ENCODE data around the gene TMUB2.

The TMUB2 gene

GRCh38 chr17:44167181-44167861 lies 19.5 kb upstream of the TMUB2 start:
- H3K4me1 Mint-ChIP-seq, result peaks cover 13 to 26% of the 10 kb centered on the region in 2 donors
- no peaks in the 10 kb centered on the region for H3K9me3 Mint-ChIP-seq
- H3K4me3 Mint-ChIP-seq, result no peak overlapping the region
- H3K36me3 Mint-ChIP-seq, result peaks cover 2 to 6% of the 10 kb centered on the region in 2 donors
- no peaks in the 10 kb centered on the region for H3K27me3 Mint-ChIP-seq
- no peak overlapping the region for H3K27ac Mint-ChIP-seq
- no peak for ATAC-seq (replicated peaks)
- no peak for DNase-seq

GRCh38 chr17:44170135-44170498 lies 16.7 kb upstream of the TMUB2 start:
- Mint-ChIP-seq H3K4me1 (peaks cover 13 to 26% of the 10 kb centered on the region in 2 donors), H3K36me3 (peaks cover 0 to 2% of the 10 kb centered on the region in 2 donors), H3K9me3 (no peaks in the 10 kb centered on the region), H3K4me3 (no peak overlapping the region), H3K27me3 (no peaks in the 10 kb centered on the region), H3K27ac (no peak overlapping the region)
- no peak for DNase-seq
- no peak for ATAC-seq (replicated peaks)

GRCh38 chr17:44170499-44171201 lies 16.1 kb upstream of the TMUB2 start, which contains the start of gene ASB16:
Gene ASB16, plus strand, starts transcription at chr17:44170704. Its CDS starts 86 bp downstream, at chr17:44170790.
- Mint-ChIP-seq H3K27me3 (no peaks in the 10 kb centered on the region), H3K36me3 (peaks cover 1 to 4% of the 10 kb centered on the region in 2 donors), H3K9me3 (no peaks in the 10 kb centered on the region), H3K4me3 (no peak within 1 kb of the TSS), H3K27ac (no peak within 1 kb of the TSS), H3K4me1 (peaks cover 13 to 26% of the 10 kb centered on the region in 2 donors)
- ATAC-seq (replicated peaks) (peak; percentile 19 to 20), DNase-seq (no peak)

- Mint-ChIP-seq H3K27ac (no peak overlapping the region), H3K4me3 (no peak overlapping the region), H3K4me1 (peaks cover 13 to 26% of the 10 kb centered on the region in 2 donors), H3K9me3 (no peaks in the 10 kb centered on the region), H3K27me3 (no peaks in the 10 kb centered on the region), H3K36me3 (peaks cover 9 to 10% of the 10 kb centered on the region in 2 donors)
- DNase-seq (no peak), ATAC-seq (replicated peaks) (no peak)
Observed at GRCh38 chr17:44171931-44172455, 14.8 kb upstream of the TMUB2 start.

GRCh38 chr17:44174427-44174826 lies 12.3 kb upstream of the TMUB2 start:
- Mint-ChIP-seq H3K36me3 (peaks cover 18 to 21% of the 10 kb centered on the region in 2 donors), H3K4me1 (peaks cover 8 to 18% of the 10 kb centered on the region in 2 donors), H3K9me3 (no peaks in the 10 kb centered on the region), H3K27me3 (no peaks in the 10 kb centered on the region), H3K27ac (no peak overlapping the region), H3K4me3 (no peak overlapping the region)
- no peak for ATAC-seq (replicated peaks)
- no peak for DNase-seq

- Mint-ChIP-seq H3K27ac (peak overlapping the region; percentile 42), H3K9me3 (no peaks in the 10 kb centered on the region), H3K4me1 (peaks cover 0 to 5% of the 10 kb centered on the region in 2 donors), H3K4me3 (no peak overlapping the region), H3K36me3 (peaks cover 19 to 22% of the 10 kb centered on the region in 2 donors), H3K27me3 (no peaks in the 10 kb centered on the region)
- ATAC-seq (replicated peaks), result peak; percentile 36 to 45
- DNase-seq, result no peak
Observed at GRCh38 chr17:44176257-44176656, 10.5 kb upstream of the TMUB2 start.

GRCh38 chr17:44176671-44177501 lies 9.9 kb upstream of the TMUB2 start:
- Mint-ChIP-seq H3K36me3 (peaks cover 23 to 25% of the 10 kb centered on the region in 2 donors), H3K9me3 (no peaks in the 10 kb centered on the region), H3K4me1 (peaks cover 3 to 8% of the 10 kb centered on the region in 2 donors), H3K27ac (peak overlapping the region; percentile 65), H3K4me3 (no peak overlapping the region), H3K27me3 (no peaks in the 10 kb centered on the region)
- ATAC-seq (replicated peaks), result no peak
- DNase-seq, result no peak

GRCh38 chr17:44177640-44178039 lies 9.1 kb upstream of the TMUB2 start:
- DNase-seq, result no peak
- ATAC-seq (replicated peaks), result no peak
- Mint-ChIP-seq H3K27ac (no peak overlapping the region), H3K36me3 (peaks cover 23 to 29% of the 10 kb centered on the region in 2 donors), H3K4me1 (peaks cover 5 to 16% of the 10 kb centered on the region in 2 donors), H3K27me3 (no peaks in the 10 kb centered on the region), H3K4me3 (no peak overlapping the region), H3K9me3 (no peaks in the 10 kb centered on the region)

GRCh38 chr17:44178133-44178532 lies 8.6 kb upstream of the TMUB2 start:
- H3K27me3 Mint-ChIP-seq, result no peaks in the 10 kb centered on the region
- no peak overlapping the region for H3K4me3 Mint-ChIP-seq
- H3K9me3 Mint-ChIP-seq, result no peaks in the 10 kb centered on the region
- H3K36me3 Mint-ChIP-seq, result peaks cover 23 to 29% of the 10 kb centered on the region in 2 donors
- ATAC-seq (replicated peaks) (no peak), DNase-seq (no peak)
- no peak overlapping the region for H3K27ac Mint-ChIP-seq
- peaks cover 5 to 18% of the 10 kb centered on the region in 2 donors for H3K4me1 Mint-ChIP-seq

GRCh38 chr17:44183024-44183423 lies 3.7 kb upstream of the TMUB2 start:
- no peak for ATAC-seq (replicated peaks)
- no peak for DNase-seq
- H3K4me3 Mint-ChIP-seq, result no peak overlapping the region
- no peak overlapping the region for H3K27ac Mint-ChIP-seq
- peaks cover 20 to 52% of the 10 kb centered on the region in 2 donors for H3K4me1 Mint-ChIP-seq
- no peaks in the 10 kb centered on the region for H3K9me3 Mint-ChIP-seq
- H3K27me3 Mint-ChIP-seq, result no peaks in the 10 kb centered on the region
- H3K36me3 Mint-ChIP-seq, result peaks cover 19 to 33% of the 10 kb centered on the region in 2 donors

- ATAC-seq (replicated peaks), result no peak
- no peak for DNase-seq
- no peaks in the 10 kb centered on the region for H3K9me3 Mint-ChIP-seq
- no peak overlapping the region for H3K4me3 Mint-ChIP-seq
- H3K36me3 Mint-ChIP-seq, result peaks cover 14 to 28% of the 10 kb centered on the region in 2 donors
- peaks cover 26 to 59% of the 10 kb centered on the region in 2 donors for H3K4me1 Mint-ChIP-seq
- H3K27me3 Mint-ChIP-seq, result no peaks in the 10 kb centered on the region
- no peak overlapping the region for H3K27ac Mint-ChIP-seq
Observed at GRCh38 chr17:44184212-44184810, 2.5 kb upstream of the TMUB2 start.

GRCh38 chr17:44187131-44187899 lies 543 bp downstream of the TMUB2 start:
- H3K4me3 Mint-ChIP-seq, result peak overlapping the region; percentile 93 to 99
- H3K4me1 Mint-ChIP-seq, result peaks cover 27 to 55% of the 10 kb centered on the region in 2 donors
- no peak for DNase-seq
- peak overlapping the region; percentile 99 for H3K27ac Mint-ChIP-seq
- H3K9me3 Mint-ChIP-seq, result no peaks in the 10 kb centered on the region
- ATAC-seq (replicated peaks), result peak; percentile 65 to 67
- H3K27me3 Mint-ChIP-seq, result no peaks in the 10 kb centered on the region
- H3K36me3 Mint-ChIP-seq, result peaks cover 16 to 37% of the 10 kb centered on the region in 2 donors

All from stimulated activated naive B cell treated with anti-CD40 and anti-IgM and Interleukin-4, amounts not matched to agents 10 μg/mL and 1 μg/mL and 100 μg/mL, for 72 hours (primary cell).